ENCODE results near the gene RAB5A.

DNA sequence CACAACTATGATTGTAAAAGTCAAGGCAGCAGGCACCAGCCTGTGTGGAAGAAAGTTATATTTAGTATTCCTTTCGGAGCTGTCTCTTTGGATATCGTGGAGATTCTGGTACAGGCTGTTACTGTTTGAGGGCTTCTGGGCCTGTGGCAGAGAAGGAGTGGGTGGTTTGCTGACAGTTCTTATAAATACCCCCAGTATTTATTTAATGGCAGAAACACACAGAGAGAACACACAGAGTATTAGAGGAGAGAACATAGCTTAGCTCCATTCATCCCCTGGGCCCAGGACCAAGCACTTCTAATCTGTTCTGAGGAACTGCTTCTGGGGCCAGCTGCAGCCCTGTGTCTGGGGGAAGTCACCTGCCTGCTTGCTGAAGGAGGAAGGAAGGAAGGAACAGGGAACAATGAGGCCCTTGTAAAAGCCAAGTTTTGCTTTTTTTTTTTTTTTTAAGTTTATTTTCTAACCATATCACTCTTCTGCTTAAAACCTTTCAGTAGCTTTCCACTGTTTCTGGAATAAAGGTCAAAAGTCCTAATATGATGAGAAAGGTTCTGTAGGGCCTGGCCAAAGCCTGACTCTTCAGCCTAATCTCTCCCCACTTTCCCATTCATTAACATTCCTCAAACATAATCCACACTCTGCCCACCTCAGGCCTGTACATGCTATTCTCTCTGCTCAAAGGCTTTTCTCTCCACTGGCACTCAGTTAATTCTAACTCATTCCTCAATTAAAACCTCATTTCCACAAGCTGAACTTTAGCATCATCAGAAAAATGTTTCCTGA lies 76.9 kb downstream of the RAB5A start:
- TF ChIP-seq JUND (IDR thresholded peaks at IDR 0.05) (no peak), CHD2 (IDR thresholded peaks at IDR 0.05; ENCODE audit: low read length, partially characterized antibody) (no peak), MXI1 (IDR thresholded peaks at IDR 0.05; ENCODE audit: low read depth, low read length) (no peak), ZBTB33 (IDR thresholded peaks at IDR 0.05; ENCODE audit: borderline replicate concordance, low read depth) (no peak), POLR2AphosphoS5 (IDR thresholded peaks at IDR 0.05; ENCODE audit: low read depth, low read length) (no peak), TAF1 (IDR thresholded peaks at IDR 0.05; ENCODE audit: borderline replicate concordance, low read depth, low read length) (no peak), NRF1 (IDR thresholded peaks at IDR 0.05; ENCODE audit: low read depth, low read length) (no peak), FOXJ3 (CRISPR knock-in tag; IDR thresholded peaks at IDR 0.05) (no peak), RXRA (IDR thresholded peaks at IDR 0.05; ENCODE audit: borderline replicate concordance, low read depth) (no peak)
- TF ChIP-seq, protein P1, sequence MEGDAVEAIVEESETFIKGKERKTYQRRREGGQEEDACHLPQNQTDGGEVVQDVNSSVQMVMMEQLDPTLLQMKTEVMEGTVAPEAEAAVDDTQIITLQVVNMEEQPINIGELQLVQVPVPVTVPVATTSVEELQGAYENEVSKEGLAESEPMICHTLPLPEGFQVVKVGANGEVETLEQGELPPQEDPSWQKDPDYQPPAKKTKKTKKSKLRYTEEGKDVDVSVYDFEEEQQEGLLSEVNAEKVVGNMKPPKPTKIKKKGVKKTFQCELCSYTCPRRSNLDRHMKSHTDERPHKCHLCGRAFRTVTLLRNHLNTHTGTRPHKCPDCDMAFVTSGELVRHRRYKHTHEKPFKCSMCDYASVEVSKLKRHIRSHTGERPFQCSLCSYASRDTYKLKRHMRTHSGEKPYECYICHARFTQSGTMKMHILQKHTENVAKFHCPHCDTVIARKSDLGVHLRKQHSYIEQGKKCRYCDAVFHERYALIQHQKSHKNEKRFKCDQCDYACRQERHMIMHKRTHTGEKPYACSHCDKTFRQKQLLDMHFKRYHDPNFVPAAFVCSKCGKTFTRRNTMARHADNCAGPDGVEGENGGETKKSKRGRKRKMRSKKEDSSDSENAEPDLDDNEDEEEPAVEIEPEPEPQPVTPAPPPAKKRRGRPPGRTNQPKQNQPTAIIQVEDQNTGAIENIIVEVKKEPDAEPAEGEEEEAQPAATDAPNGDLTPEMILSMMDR (IDR thresholded peaks at IDR 0.05) = no peak
- TF ChIP-seq, protein P2, sequence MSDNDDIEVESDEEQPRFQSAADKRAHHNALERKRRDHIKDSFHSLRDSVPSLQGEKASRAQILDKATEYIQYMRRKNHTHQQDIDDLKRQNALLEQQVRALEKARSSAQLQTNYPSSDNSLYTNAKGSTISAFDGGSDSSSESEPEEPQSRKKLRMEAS (IDR thresholded peaks at IDR 0.05; ENCODE audit: low read depth) = no peak

Measured in SK-N-SH (cell line).